ENCODE measurements around the gene TECRL.

The TECRL gene, protein sequence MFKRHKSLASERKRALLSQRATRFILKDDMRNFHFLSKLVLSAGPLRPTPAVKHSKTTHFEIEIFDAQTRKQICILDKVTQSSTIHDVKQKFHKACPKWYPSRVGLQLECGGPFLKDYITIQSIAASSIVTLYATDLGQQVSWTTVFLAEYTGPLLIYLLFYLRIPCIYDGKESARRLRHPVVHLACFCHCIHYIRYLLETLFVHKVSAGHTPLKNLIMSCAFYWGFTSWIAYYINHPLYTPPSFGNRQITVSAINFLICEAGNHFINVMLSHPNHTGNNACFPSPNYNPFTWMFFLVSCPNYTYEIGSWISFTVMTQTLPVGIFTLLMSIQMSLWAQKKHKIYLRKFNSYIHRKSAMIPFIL

DNA sequence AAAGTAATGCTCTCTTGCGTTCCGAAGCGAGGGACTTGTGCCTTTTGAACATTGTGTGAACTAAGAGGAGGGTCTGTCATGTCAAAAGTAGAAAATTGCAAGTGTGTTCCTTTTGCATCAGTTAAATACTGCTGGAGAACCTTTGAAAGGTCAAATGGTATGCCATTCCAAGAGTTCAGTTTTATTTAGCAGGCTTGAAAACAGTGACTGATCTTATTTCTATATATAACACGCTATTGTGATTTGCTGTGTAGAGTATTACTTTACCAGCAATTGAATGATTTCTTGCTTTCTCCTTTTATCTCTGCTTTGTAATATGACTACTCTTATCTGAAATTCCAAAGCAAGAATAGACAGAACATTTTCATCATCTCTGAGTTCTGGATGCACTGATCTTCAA is at the start of gene TECRL:
Gene TECRL (minus strand): TSS at position 151 of the 400 bp plus-strand sequence. CDS start 99 bp downstream, at position 52.
- H3K4me3 ChIP-seq (ENCODE audit: low read length): no peak within 1 kb of the TSS
- DNase-seq (ENCODE audit: low read depth): no peak
- TF ChIP-seq, protein P1, sequence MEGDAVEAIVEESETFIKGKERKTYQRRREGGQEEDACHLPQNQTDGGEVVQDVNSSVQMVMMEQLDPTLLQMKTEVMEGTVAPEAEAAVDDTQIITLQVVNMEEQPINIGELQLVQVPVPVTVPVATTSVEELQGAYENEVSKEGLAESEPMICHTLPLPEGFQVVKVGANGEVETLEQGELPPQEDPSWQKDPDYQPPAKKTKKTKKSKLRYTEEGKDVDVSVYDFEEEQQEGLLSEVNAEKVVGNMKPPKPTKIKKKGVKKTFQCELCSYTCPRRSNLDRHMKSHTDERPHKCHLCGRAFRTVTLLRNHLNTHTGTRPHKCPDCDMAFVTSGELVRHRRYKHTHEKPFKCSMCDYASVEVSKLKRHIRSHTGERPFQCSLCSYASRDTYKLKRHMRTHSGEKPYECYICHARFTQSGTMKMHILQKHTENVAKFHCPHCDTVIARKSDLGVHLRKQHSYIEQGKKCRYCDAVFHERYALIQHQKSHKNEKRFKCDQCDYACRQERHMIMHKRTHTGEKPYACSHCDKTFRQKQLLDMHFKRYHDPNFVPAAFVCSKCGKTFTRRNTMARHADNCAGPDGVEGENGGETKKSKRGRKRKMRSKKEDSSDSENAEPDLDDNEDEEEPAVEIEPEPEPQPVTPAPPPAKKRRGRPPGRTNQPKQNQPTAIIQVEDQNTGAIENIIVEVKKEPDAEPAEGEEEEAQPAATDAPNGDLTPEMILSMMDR (conservative IDR thresholded peaks at IDR 0.05; ENCODE audit: low read depth, low read length): no peak

DNA sequence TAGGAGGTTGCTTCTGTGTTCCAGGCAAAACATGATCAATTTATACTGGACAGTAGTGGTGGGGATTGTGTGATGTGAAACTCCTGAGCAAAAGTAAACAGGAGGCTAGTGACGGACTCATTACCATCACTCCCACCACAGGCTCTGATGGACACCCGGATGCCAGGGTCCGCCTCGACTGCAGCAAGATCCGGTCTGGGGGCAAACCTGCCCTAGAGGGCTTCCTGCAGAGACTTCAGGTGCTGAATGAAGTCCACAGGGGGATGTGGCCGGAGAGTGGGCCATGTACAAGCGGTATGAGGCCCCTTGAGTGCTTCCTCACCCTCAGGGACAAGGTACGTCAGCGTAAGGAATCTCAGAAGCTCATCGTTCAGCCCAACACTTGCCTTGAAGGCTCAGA is 23.4 kb upstream of the TECRL start:
- H3K4me3 ChIP-seq (ENCODE audit: low read length): no peak overlapping the region
- TF ChIP-seq, protein P1 (conservative IDR thresholded peaks at IDR 0.05; ENCODE audit: low read depth, low read length): no peak
- DNase-seq (ENCODE audit: low read depth): no peak

DNA sequence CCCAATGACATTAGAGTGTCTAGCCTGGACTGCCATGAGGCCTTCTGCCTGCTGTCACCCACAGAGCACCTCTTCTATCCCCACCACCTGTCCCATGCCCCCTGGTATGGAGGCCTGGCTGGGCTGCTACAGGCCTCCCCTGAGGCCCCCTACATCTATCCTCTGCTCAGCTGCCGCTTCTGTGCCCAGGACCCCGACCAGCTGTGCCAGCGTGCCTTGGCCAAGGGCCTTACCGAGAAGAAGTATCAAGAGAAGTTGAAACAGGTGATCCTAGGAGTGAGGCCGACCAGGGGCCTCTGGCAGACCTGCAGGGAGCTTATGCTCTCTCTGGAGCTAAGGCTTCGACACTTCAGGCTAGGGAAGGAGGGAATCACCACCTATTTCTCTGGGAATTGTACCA is 21.7 kb upstream of the TECRL start:
- no peak for DNase-seq (ENCODE audit: low read depth)
- TF ChIP-seq, protein P1 (conservative IDR thresholded peaks at IDR 0.05; ENCODE audit: low read depth, low read length): no peak
- H3K4me3 ChIP-seq (ENCODE audit: low read length): no peak overlapping the region

DNA sequence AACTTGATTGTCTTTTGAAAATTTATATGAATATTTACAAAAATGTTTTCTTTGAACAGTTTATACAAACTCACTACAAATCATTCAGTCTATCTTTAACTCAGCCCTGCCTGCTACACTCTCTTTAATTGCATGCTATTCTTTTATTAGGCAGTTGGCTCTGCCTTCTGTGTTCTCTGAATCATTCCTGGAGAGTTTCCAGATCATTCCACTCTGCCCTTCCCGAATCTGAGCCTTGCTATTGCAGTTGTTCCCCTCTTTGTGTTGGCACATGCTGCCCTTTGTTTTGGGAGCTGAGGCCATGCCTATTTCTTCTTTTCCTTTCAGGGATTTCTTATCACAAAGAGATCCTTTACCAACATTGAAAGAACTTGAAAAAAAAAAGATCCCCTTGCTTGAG is 8.7 kb upstream of the TECRL start:
- peak; percentile 31 for DNase-seq (ENCODE audit: low read depth)
- TF ChIP-seq, protein P1 (conservative IDR thresholded peaks at IDR 0.05; ENCODE audit: low read depth, low read length): no peak

DNA sequence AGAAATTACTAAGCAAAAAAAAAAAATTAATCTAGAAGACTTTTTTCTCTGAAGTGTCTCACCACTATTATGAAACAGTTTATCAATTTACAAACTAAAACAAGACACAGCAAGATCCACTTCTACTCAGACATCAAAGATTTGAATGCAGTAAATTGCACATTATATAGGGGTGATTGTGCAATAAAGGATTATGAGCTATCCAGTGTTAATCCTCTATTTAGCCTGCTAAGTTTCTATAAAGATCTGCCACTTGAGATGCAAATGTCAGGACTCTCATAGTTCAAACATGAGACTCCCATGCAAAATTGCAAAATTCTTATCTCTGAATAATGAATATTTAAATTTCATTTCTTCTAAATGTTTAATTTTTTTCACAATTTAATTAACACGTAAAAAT is 2.2 kb downstream of the TECRL start:
- peak; percentile 38 for DNase-seq (ENCODE audit: low read depth)
- no peak overlapping the region for H3K4me3 ChIP-seq (ENCODE audit: low read length)
- TF ChIP-seq, protein P1 (conservative IDR thresholded peaks at IDR 0.05; ENCODE audit: low read depth, low read length): no peak

More for the DNA sequence above, 8.7 kb upstream of the TECRL start:
- H3K4me3 ChIP-seq (ENCODE audit: low read length): no peak overlapping the region

DNA sequence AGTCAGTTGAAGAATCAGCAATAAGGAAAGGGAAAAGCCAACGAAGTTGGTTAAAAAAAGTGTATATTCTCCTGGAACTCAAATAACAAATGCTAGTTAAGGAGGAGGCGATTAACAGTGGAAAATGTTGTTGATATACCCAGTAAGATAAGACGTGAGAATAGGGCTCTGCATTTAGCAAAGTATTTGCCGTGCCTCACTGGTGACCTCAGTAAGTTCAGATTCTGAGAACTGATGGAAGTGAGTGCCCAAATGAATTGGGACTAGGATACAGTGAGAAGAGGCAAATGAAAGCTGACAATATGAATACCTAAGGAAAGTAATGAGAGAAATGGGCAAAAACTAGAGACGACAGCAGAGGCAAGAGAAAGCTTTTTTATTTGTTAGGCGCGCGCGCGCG is 3.5 kb downstream of the TECRL start:
- TF ChIP-seq, protein P1 (conservative IDR thresholded peaks at IDR 0.05; ENCODE audit: low read depth, low read length): no peak
- H3K4me3 ChIP-seq (ENCODE audit: low read length): no peak overlapping the region
- no peak for DNase-seq (ENCODE audit: low read depth)

DNA sequence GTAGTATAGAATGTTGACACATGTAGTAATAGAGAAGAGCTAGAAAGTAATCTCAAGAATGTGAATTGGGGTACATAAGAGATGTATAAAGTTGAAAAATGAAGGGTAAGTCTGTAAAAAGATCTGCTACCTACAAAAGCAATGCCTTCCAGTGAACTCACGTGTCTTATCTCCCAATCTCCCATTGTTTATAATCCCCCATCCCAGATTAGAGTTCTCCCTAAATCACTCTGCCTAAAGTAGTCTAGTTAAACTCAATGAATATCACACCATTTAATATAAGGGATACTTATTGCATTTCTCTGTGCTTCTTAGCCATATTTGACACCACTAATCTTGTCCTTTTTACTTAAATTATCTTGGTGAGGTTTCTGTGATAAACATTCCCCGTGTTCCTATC is 6.6 kb downstream of the TECRL start:
- H3K4me3 ChIP-seq (ENCODE audit: low read length): no peak overlapping the region
- no peak for DNase-seq (ENCODE audit: low read depth)
- TF ChIP-seq, protein P1 (conservative IDR thresholded peaks at IDR 0.05; ENCODE audit: low read depth, low read length): no peak

Data from retinal pigment epithelial cell (primary cell).